GM18517 (cell line): Measurements from ENCODE around the gene IGSF10.
A peak's percentile ranks its signal among the peaks of the same experiment; 100 is the strongest.

Experiments
- ATAC-seq: cut with Tn5 transposase; IDR thresholded peaks from one replicate; pipeline ENCODE4 v1.9.1; 2021; ENCODE audit warnings: mild to moderate bottlenecking, moderate library complexity; ENCODE audit not compliant: unreplicated experiment

Gene IGSF10

GRCh38 chr3:151467069-151467468, 6.2 kb upstream of the IGSF10 start:
- ATAC-seq = no peak

- ATAC-seq = no peak
Measured at GRCh38 chr3:151462991-151463390, 2.1 kb upstream of the IGSF10 start.

- ATAC-seq = no peak
Measured at GRCh38 chr3:151462278-151462780, 1.5 kb upstream of the IGSF10 start.

GRCh38 chr3:151460228-151460627, 633 bp downstream of the IGSF10 start:
- ATAC-seq = no peak

- no peak for ATAC-seq
Measured at GRCh38 chr3:151459358-151459757, 1.5 kb downstream of the IGSF10 start.

- no peak for ATAC-seq
Measured at GRCh38 chr3:151456065-151456464, 4.8 kb downstream of the IGSF10 start.

GRCh38 chr3:151452841-151453240, 8.0 kb downstream of the IGSF10 start:
- no peak for ATAC-seq

GRCh38 chr3:151452368-151452767, 8.5 kb downstream of the IGSF10 start:
- ATAC-seq = no peak

- no peak for ATAC-seq
Measured at GRCh38 chr3:151446002-151446340, 14.9 kb downstream of the IGSF10 start.

GRCh38 chr3:151445273-151446001, 15.4 kb downstream of the IGSF10 start:
- ATAC-seq = no peak

GRCh38 chr3:151443583-151443982, 17.3 kb downstream of the IGSF10 start:
- no peak for ATAC-seq

GRCh38 chr3:151440940-151441339, 19.9 kb downstream of the IGSF10 start:
- no peak for ATAC-seq

- peak; percentile 76 for ATAC-seq
Measured at GRCh38 chr3:151439652-151440125, 21.2 kb downstream of the IGSF10 start.

- no peak for ATAC-seq
Measured at GRCh38 chr3:151437906-151438305, 23.0 kb downstream of the IGSF10 start.

GRCh38 chr3:151436675-151437446, 24.0 kb downstream of the IGSF10 start:
- ATAC-seq = no peak

- no peak for ATAC-seq
Measured at GRCh38 chr3:151434151-151434890, 26.5 kb downstream of the IGSF10 start.

- no peak for ATAC-seq
Measured at GRCh38 chr3:151432616-151433372, 28.1 kb downstream of the IGSF10 start.

GRCh38 chr3:151431940-151432339, 28.9 kb downstream of the IGSF10 start:
- ATAC-seq = no peak

GRCh38 chr3:151430821-151431484, 29.9 kb downstream of the IGSF10 start:
- no peak for ATAC-seq

GRCh38 chr3:151428386-151428785, 32.5 kb downstream of the IGSF10 start:
- no peak for ATAC-seq
